SIG-M5 treated with dmso at 0.1 percent for 504 hours (cell line): ENCODE measurements around the gene VWA8.
"Not testable (repeated sequence)": the region's sequence is repeated elsewhere in the genome, so short reads cannot be mapped to it uniquely, and the experiment has no call there.

Experiments
- DNase-seq: peaks from one replicate; lab custom pipeline; 2025; ENCODE audit not compliant: unreplicated experiment; lab: John Stamatoyannopoulos, UW

VWA8 gene

GRCh38 chr13:41969072-41969471 lies 8.2 kb upstream of the VWA8 start:
- no peak for DNase-seq

GRCh38 chr13:41966671-41967070 lies 5.8 kb upstream of the VWA8 start:
- no peak for DNase-seq

- DNase-seq: no peak
These were observed 2.1 kb upstream of the VWA8 start for GRCh38 chr13:41962994-41963393.

GRCh38 chr13:41961466-41961760 lies 504 bp upstream of the VWA8 start:
- DNase-seq: no peak

- no peak for DNase-seq
These were observed 685 bp downstream of the VWA8 start for GRCh38 chr13:41960211-41960636.

- no peak for DNase-seq
These were observed 4.6 kb downstream of the VWA8 start for GRCh38 chr13:41956272-41956671.

GRCh38 chr13:41955605-41956004 lies 5.3 kb downstream of the VWA8 start:
- peak; percentile 97 for DNase-seq

GRCh38 chr13:41954226-41954625 lies 6.7 kb downstream of the VWA8 start:
- DNase-seq: no peak

- no peak for DNase-seq
These were observed 8.2 kb downstream of the VWA8 start for GRCh38 chr13:41952749-41953148.

GRCh38 chr13:41949104-41949503 lies 11.8 kb downstream of the VWA8 start:
- DNase-seq: not testable (repeated sequence)

- no peak for DNase-seq
These were observed 15.0 kb downstream of the VWA8 start for GRCh38 chr13:41945926-41946325.

GRCh38 chr13:41944635-41945397 lies 16.1 kb downstream of the VWA8 start:
- DNase-seq: no peak

- no peak for DNase-seq
These were observed 16.7 kb downstream of the VWA8 start for GRCh38 chr13:41944229-41944628.

GRCh38 chr13:41942462-41943094 lies 18.3 kb downstream of the VWA8 start:
- DNase-seq: no peak

GRCh38 chr13:41941174-41941573 lies 19.7 kb downstream of the VWA8 start:
- no peak for DNase-seq

GRCh38 chr13:41939398-41939797 lies 21.5 kb downstream of the VWA8 start:
- no peak for DNase-seq

GRCh38 chr13:41938918-41939317 lies 22.0 kb downstream of the VWA8 start:
- DNase-seq: no peak

- DNase-seq: no peak
These were observed 23.5 kb downstream of the VWA8 start for GRCh38 chr13:41937388-41937787.

- no peak for DNase-seq
These were observed 25.4 kb downstream of the VWA8 start for GRCh38 chr13:41935501-41935900.

GRCh38 chr13:41934994-41935393 lies 25.9 kb downstream of the VWA8 start:
- DNase-seq: no peak

GRCh38 chr13:41934120-41934519 lies 26.8 kb downstream of the VWA8 start:
- no peak for DNase-seq

GRCh38 chr13:41931337-41931736 lies 29.6 kb downstream of the VWA8 start:
- no peak for DNase-seq

- DNase-seq: no peak
These were observed 30.8 kb downstream of the VWA8 start for GRCh38 chr13:41930154-41930553.
